HL-60 (cell line): ENCODE measurements around the gene PHTF1.

ENCODE experiments used
- GABPA ChIP-seq: IDR thresholded peaks from 2 replicates; pipeline ENCODE4 v1.6.1; 2012; ENCODE audit warnings: low read depth
- TF ChIP-seq, protein P1 (sequence below): IDR thresholded peaks from one replicate; pipeline ENCODE4 v1.5.1; 2011; ENCODE audit warnings: low read length, control low read depth, inconsistent platforms; ENCODE audit not compliant: insufficient read depth

DNA sequence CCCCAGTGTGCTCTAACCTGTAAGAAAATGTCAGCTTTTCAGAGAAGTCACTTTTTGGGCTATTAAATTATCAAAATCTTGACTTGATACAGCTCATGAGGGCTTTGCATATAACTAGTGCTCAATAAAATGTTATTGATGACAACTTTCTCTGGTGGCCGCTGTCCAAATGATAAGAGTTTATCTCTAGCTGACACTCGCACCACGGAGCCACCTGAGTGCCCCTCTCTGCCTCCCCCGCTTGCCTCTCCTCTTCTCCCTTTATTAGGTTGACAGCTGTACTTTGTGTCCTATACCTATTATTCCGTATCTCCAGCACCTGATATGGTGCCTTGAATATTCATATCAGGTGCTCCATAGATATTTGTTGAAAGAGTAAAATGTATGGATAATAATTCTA is 82.8 kb downstream of the PHTF1 start:
- TF ChIP-seq, protein P1, sequence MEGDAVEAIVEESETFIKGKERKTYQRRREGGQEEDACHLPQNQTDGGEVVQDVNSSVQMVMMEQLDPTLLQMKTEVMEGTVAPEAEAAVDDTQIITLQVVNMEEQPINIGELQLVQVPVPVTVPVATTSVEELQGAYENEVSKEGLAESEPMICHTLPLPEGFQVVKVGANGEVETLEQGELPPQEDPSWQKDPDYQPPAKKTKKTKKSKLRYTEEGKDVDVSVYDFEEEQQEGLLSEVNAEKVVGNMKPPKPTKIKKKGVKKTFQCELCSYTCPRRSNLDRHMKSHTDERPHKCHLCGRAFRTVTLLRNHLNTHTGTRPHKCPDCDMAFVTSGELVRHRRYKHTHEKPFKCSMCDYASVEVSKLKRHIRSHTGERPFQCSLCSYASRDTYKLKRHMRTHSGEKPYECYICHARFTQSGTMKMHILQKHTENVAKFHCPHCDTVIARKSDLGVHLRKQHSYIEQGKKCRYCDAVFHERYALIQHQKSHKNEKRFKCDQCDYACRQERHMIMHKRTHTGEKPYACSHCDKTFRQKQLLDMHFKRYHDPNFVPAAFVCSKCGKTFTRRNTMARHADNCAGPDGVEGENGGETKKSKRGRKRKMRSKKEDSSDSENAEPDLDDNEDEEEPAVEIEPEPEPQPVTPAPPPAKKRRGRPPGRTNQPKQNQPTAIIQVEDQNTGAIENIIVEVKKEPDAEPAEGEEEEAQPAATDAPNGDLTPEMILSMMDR = no peak
- no peak for TF ChIP-seq GABPA
